Neutrophil (primary cell): ENCODE data around the gene CCBE1.

ENCODE experiments used
- H3K27ac ChIP-seq: fragments of 200-600 bp; sonication (generic); 2 replicates; pipeline ENCODE4 v1.5.1; 2016; ENCODE audit warnings: mild to moderate bottlenecking, moderate library complexity
- H3K27me3 ChIP-seq: fragments of 200-600 bp; sonication (generic); 2 replicates; pipeline ENCODE4 v1.6.0; 2016; ENCODE audit warnings: mild to moderate bottlenecking
- H3K36me3 ChIP-seq: fragments of 200-600 bp; sonication (generic); 2 replicates; pipeline ENCODE4 v1.5.1; 2017
- H3K4me1 ChIP-seq, 2 experiments: fragments of 200-600 bp in 1 of 2; sonication (generic) in 1 of 2; 1 replicate in 1 of 2; 2 replicates in 1 of 2; pipeline versions ENCODE4 v1.5.1 to v1.6.1; 2013 to 2016; ENCODE audit warnings: low read depth in 1 of 2, low read length in 1 of 2, mild to moderate bottlenecking in 1 of 2, moderate library complexity in 1 of 2; ENCODE audit not compliant: control insufficient read depth in 1 of 2, insufficient read depth in 1 of 2
- H3K4me3 ChIP-seq, 2 experiments: fragments of 200-600 bp in 1 of 2; sonication (generic) in 1 of 2; 1 replicate in 1 of 2; 2 replicates in 1 of 2; pipeline ENCODE4 v1.5.1; 2013 to 2016; ENCODE audit warnings: low read depth in 1 of 2, low read length in 1 of 2, mild to moderate bottlenecking in 1 of 2, moderate library complexity in 1 of 2
- H3K9me3 ChIP-seq: fragments of 200-600 bp; sonication (generic); 2 replicates; pipeline ENCODE4 v1.5.1; 2016
- TF ChIP-seq, protein P1 (sequence below): fragments of 200-600 bp; sonication (generic); IDR thresholded peaks from 2 replicates; pipeline ENCODE4 v1.5.1; 2016; ENCODE audit warnings: antibody characterized with exemption

The CCBE1 gene

DNA sequence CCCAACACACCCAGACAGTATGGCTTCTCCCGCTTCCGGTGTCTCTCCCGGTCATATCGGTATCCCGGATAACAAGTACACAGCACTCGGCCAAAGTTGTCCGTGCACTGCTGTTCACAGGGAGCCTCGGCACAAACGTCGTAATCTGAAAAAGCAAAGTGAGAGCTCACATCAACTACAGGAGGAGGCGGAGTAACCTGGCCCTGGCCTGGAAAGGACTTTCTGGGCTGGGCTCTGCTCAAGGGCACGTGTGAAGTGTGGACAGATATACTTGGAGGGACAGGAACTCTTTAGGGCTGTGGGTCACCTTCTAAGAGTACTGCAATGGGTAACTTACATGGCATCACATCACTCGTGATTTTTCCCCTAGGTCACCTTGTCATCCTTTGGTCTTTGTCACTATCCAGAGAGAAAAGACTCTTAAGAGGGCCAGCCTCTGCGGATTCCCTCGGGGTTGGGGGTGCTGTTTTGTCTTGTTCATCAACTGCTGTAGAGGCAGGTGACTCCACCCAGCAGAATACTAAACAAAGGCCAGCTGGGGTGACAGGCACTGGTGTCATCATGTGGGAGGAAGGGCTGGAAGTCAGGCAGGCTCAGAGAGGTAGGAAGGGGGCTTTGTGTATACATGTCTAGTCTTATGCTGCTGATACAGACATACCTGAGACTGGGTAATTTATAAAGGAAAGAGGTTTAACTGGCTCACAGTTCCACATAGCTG lies 227.6 kb downstream of the CCBE1 start:
- no peaks in the 10 kb centered on the region for H3K27me3 ChIP-seq
- no peaks in the 10 kb centered on the region for H3K9me3 ChIP-seq
- H3K4me1 ChIP-seq, result no peaks in the 10 kb centered on the region
- H3K27ac ChIP-seq, result no peak overlapping the region
- H3K4me3 ChIP-seq, result no peak overlapping the region
- no peaks in the 10 kb centered on the region for H3K36me3 ChIP-seq
- TF ChIP-seq, protein P1, sequence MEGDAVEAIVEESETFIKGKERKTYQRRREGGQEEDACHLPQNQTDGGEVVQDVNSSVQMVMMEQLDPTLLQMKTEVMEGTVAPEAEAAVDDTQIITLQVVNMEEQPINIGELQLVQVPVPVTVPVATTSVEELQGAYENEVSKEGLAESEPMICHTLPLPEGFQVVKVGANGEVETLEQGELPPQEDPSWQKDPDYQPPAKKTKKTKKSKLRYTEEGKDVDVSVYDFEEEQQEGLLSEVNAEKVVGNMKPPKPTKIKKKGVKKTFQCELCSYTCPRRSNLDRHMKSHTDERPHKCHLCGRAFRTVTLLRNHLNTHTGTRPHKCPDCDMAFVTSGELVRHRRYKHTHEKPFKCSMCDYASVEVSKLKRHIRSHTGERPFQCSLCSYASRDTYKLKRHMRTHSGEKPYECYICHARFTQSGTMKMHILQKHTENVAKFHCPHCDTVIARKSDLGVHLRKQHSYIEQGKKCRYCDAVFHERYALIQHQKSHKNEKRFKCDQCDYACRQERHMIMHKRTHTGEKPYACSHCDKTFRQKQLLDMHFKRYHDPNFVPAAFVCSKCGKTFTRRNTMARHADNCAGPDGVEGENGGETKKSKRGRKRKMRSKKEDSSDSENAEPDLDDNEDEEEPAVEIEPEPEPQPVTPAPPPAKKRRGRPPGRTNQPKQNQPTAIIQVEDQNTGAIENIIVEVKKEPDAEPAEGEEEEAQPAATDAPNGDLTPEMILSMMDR, result no peak

DNA sequence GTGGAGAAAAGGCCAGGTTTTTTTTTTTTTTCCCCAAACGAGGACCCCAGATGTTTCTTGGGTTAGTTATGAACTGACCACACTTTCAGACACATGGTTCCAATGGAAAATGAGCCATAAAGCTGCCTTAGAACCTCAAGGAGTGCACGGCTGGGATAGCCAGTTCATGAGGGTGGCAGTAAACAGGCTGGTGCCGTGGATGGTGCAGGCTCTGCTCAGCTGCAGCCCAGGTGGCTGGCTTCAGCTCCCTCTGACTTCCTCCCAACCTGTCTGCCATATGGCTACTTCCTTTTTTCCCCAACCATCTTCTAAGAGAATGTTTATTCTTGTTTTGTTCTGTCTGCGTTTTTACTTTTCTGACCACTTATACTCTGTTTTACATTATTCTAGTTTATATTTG lies 228.4 kb downstream of the CCBE1 start:
- Histone ChIP-seq H3K36me3 (no peaks in the 10 kb centered on the region), H3K27ac (no peak overlapping the region), H3K4me1 (no peaks in the 10 kb centered on the region), H3K27me3 (no peaks in the 10 kb centered on the region), H3K4me3 (no peak overlapping the region), H3K9me3 (no peaks in the 10 kb centered on the region)
- TF ChIP-seq, protein P1, result no peak

GRCh38 chr18:59467497-59467896 lies 229.7 kb downstream of the CCBE1 start:
- no peaks in the 10 kb centered on the region for H3K9me3 ChIP-seq
- H3K27me3 ChIP-seq, result no peaks in the 10 kb centered on the region
- TF ChIP-seq, protein P1, result no peak
- H3K36me3 ChIP-seq, result no peaks in the 10 kb centered on the region
- no peak overlapping the region for H3K27ac ChIP-seq
- H3K4me3 ChIP-seq, result no peak overlapping the region
- no peaks in the 10 kb centered on the region for H3K4me1 ChIP-seq

DNA sequence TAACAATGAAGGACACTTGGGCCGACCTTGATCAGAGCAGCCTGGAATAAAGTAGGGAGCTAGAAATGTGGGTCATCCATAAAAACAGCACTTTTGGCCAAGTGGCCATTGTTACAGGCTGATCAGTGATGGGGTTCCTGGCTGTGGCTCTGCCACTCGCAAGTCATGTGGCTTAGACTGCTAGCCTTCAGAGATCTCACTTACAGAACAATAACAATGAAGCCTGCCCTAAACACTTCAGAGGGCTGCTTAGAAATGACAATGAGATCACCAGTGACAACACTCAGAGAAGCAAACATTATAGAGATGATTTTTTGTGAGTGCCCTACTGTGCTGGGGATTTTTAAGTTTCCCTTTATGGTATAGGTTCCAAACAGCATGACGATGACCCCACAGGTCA lies 230.2 kb downstream of the CCBE1 start:
- no peak overlapping the region for H3K4me3 ChIP-seq
- H3K36me3 ChIP-seq, result no peaks in the 10 kb centered on the region
- no peaks in the 10 kb centered on the region for H3K27me3 ChIP-seq
- H3K4me1 ChIP-seq, result no peaks in the 10 kb centered on the region
- H3K27ac ChIP-seq, result no peak overlapping the region
- TF ChIP-seq, protein P1, result no peak
- H3K9me3 ChIP-seq, result no peaks in the 10 kb centered on the region

- H3K27ac ChIP-seq, result no peak overlapping the region
- no peaks in the 10 kb centered on the region for H3K27me3 ChIP-seq
- TF ChIP-seq, protein P1, result no peak
- H3K4me3 ChIP-seq, result no peak overlapping the region
- H3K36me3 ChIP-seq, result no peaks in the 10 kb centered on the region
- H3K9me3 ChIP-seq, result no peaks in the 10 kb centered on the region
- no peaks in the 10 kb centered on the region for H3K4me1 ChIP-seq
Observed at GRCh38 chr18:59464486-59464885, 232.7 kb downstream of the CCBE1 start.
